Sigmoid colon (tissue), 4 donors: ENCODE data around the gene HDAC4.

Experiments
- CTCF ChIP-seq, 4 experiments: fragments of 450-650 bp in 3 of 4; fragments of 200-600 bp in 1 of 4; IDR thresholded peaks; one replicate each; pipeline ENCODE4 v1.5.1; 2016 to 2019; ENCODE audit warnings: antibody characterized with exemption in 4 of 4, mild to moderate bottlenecking in 3 of 4, moderate library complexity in 2 of 4
- POLR2AphosphoS5 ChIP-seq, 4 donors: sonication (generic); formaldehyde crosslinking; IDR thresholded peaks; one replicate each; pipeline ENCODE4 v1.6.1; 2017; ENCODE audit warnings: antibody characterized with exemption in 4 of 4

DNA sequence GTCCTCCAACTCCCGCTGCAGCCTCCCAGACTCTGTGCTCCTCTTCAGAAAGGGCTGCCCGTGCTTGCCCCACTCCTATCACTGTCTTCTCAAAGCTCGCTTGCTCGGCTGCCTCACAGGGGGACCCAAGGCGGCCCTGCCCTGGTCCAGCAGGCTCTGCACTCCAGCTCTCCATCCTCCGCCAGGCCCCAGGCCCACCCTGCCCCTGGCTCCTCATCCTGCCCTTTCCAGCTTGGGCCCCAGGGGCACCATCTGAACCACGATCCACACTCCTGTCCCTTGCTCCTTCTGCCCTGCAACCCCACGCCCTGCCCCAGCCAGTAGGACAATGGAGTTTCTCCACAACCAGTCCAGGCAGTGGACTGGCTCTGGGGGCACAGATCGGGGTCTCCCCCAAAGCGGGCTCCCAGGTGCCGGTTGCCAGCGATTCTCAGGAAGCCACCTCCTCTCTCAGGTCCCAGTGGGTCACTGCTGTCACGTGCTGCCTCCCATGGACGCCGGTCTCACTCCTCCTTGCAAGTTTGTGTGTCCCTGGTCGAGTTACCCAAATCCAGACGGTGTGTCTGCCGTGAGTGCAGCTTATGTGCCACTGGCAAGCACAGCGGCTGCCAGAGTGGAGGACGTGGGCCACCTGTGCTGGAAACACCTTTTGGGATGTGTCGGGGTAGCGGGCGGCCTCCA lies 238.5 kb downstream of the HDAC4 start:
- TF ChIP-seq CTCF (IDR thresholded peaks at IDR 0.05), result no peak
- TF ChIP-seq POLR2AphosphoS5 (IDR thresholded peaks at IDR 0.05), result no peak
